ENCODE measurements around the gene SYNJ2. TPM values are rescaled to one million over a fixed set of nuclear protein-coding genes. Genes with fewer than 3 reads are reported as not detected.

Gene SYNJ2
- total RNA-seq, 2 donors from 2014 or later, result 30.6 to 48.5 TPM

DNA sequence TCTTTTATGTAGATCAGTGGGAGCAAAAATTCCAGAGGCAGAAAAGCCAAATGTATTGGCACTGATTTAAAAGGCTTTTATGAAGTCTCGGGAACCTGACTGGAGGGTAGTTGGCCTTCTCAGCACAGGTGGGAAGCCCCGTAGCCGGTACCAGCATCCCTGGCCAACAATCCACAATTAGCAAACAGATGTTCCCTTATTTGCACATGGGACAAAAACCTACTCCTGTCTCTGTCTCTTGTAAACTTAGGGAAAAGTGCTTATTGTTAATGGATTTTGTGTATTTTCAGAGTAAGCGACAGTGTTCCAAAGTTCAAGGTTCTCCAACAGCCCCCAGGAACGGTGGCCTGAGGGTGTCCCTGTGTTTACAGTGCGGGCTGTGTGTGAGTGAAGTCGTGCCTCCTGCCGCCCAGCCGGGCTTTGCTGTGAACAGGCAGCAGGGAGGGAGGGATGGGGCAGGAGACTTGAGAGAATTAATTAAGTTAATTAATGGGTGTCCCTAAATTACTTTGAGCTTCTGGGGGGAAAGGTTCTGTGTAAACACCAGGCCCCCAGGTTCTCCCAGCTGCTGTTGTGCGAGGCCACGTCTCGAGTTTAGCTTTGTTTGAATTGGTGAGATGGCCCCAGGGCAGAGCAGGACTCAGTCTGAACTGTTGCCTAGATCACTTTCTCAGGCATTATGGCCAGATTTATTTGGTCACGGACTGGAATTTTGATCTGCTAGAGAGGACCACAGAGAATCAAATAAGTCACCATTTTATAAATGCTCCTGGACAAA is 3.9 kb downstream of the SYNJ2 start:
- no peak for ATAC-seq (ENCODE audit: insufficient number of reproducible peaks, low FRiP score, low read depth)
- DNase-seq (ENCODE audit: low spot score), result no peak
- Histone ChIP-seq H3K9me3 (no peaks in the 10 kb centered on the region), H3K27ac (peak overlapping the region in 1 of 2 donors; percentile 5), H3K36me3 (no peaks in the 10 kb centered on the region), H3K4me1 (ENCODE audit: control insufficient read depth in 1 of 2, low read depth in 2 of 2) (peaks cover 25 to 65% of the 10 kb centered on the region in 2 donors), H3K27me3 (replicated peaks; ENCODE audit: insufficient read depth) (no peaks in the 10 kb centered on the region), H3K4me3 (no peak overlapping the region)
- TF ChIP-seq, protein P1, sequence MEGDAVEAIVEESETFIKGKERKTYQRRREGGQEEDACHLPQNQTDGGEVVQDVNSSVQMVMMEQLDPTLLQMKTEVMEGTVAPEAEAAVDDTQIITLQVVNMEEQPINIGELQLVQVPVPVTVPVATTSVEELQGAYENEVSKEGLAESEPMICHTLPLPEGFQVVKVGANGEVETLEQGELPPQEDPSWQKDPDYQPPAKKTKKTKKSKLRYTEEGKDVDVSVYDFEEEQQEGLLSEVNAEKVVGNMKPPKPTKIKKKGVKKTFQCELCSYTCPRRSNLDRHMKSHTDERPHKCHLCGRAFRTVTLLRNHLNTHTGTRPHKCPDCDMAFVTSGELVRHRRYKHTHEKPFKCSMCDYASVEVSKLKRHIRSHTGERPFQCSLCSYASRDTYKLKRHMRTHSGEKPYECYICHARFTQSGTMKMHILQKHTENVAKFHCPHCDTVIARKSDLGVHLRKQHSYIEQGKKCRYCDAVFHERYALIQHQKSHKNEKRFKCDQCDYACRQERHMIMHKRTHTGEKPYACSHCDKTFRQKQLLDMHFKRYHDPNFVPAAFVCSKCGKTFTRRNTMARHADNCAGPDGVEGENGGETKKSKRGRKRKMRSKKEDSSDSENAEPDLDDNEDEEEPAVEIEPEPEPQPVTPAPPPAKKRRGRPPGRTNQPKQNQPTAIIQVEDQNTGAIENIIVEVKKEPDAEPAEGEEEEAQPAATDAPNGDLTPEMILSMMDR (IDR thresholded peaks at IDR 0.05), result no peak

DNA sequence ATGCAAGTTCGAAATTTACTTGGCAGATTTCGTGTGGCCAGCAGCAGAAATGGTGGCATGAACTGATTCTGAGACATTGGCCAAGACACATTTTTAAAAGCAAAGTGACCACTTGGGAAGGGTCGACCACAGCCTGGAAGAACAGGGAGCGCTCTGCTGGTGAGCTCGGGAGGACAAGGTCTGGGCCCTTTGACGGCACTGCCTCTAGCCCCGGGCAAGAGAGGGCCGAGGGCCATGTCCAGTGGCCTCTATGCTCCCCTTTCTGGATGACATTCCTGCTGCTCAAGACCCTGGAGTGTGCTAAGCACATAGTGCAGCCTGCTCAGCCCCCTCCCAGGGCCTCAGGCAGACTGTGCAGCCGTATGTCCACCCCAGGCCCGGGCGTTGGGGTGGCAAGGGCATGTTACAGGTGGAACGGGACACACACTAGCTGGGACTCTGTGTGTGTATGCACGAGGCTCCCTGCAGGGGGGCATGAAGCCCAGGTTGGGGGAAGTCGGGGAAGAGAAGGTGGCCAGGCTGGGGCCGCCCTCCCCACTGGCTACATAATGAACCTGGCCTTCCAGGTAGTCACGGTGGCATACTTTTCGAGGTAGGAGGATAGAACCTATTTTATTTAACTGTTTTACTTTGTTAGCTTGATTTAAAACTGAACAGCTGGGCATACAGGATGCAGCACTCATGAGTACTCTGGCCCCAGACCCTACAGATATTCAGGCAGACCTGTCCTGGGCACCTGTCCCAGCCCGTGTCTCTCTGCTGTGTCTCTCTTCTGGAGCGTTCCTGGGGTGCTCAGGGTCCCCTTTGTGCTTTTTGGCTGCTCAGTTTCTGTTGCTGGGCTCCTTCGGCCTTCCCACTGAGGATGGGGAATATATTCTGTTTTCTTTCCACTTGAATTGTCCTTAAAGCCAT is 6.4 kb downstream of the SYNJ2 start:
- no peaks in the 10 kb centered on the region for H3K27me3 ChIP-seq (replicated peaks; ENCODE audit: insufficient read depth)
- H3K9me3 ChIP-seq, result no peaks in the 10 kb centered on the region
- ATAC-seq (ENCODE audit: insufficient number of reproducible peaks, low FRiP score, low read depth) (no peak), DNase-seq (ENCODE audit: low spot score) (no peak)
- H3K27ac ChIP-seq, result peak overlapping the region in 1 of 2 donors; percentile 21
- no peaks in the 10 kb centered on the region for H3K36me3 ChIP-seq
- no peak overlapping the region for H3K4me3 ChIP-seq
- TF ChIP-seq, protein P1 (IDR thresholded peaks at IDR 0.05), result no peak
- peaks cover 24 to 54% of the 10 kb centered on the region in 2 donors for H3K4me1 ChIP-seq (ENCODE audit: control insufficient read depth in 1 of 2, low read depth in 2 of 2)

DNA sequence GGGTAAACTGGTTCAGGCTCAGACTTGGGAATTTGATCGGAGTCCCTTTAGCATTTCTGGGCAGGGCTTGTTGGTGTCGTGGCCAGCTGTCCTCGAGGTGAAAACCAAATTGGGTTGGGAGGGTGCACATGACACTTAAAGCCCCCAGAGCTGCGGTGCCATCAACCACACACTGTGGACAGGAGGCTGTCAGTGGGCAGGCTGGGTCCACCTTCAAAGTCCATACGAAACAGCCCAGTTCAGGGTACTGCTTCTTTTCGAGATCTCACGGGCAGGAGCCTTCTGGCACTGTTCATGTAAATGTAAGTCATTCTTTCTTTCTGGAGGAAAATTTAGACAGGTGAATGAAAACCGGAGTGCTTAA is 7.0 kb downstream of the SYNJ2 start:
- ATAC-seq (ENCODE audit: insufficient number of reproducible peaks, low FRiP score, low read depth), result no peak
- H3K4me3 ChIP-seq, result no peak overlapping the region
- DNase-seq (ENCODE audit: low spot score), result no peak
- no peaks in the 10 kb centered on the region for H3K9me3 ChIP-seq
- H3K4me1 ChIP-seq (ENCODE audit: control insufficient read depth in 1 of 2, low read depth in 2 of 2), result peaks cover 19 to 54% of the 10 kb centered on the region in 2 donors
- TF ChIP-seq, protein P1 (IDR thresholded peaks at IDR 0.05), result no peak
- H3K36me3 ChIP-seq, result no peaks in the 10 kb centered on the region
- no peaks in the 10 kb centered on the region for H3K27me3 ChIP-seq (replicated peaks; ENCODE audit: insufficient read depth)
- peak overlapping the region in 1 of 2 donors; percentile 21 for H3K27ac ChIP-seq

GRCh38 chr6:157989541-157990289 is 8.1 kb downstream of the SYNJ2 start:
- Histone ChIP-seq H3K36me3 (no peaks in the 10 kb centered on the region), H3K9me3 (no peaks in the 10 kb centered on the region), H3K27me3 (replicated peaks; ENCODE audit: insufficient read depth) (no peaks in the 10 kb centered on the region), H3K4me3 (peak overlapping the region; percentile 55), H3K4me1 (ENCODE audit: control insufficient read depth in 1 of 2, low read depth in 2 of 2) (peaks cover 12 to 43% of the 10 kb centered on the region in 2 donors), H3K27ac (peak overlapping the region; percentile 14 to 48)
- TF ChIP-seq, protein P1 (IDR thresholded peaks at IDR 0.05), result no peak
- DNase-seq (ENCODE audit: low spot score) (no peak), ATAC-seq (ENCODE audit: insufficient number of reproducible peaks, low FRiP score, low read depth) (no peak)
